HepG2 (cell line): ENCODE measurements around the gene TUBGCP4. TPM values are rescaled to one million over a fixed set of nuclear protein-coding genes. Genes with fewer than 3 reads are reported as not detected.
A peak's percentile ranks its signal among the peaks of the same experiment; 100 is the strongest.

Experiments used
- ARID4A ChIP-seq: sonication (generic); formaldehyde crosslinking; IDR thresholded peaks from 2 replicates; pipeline ENCODE4 v1.5.0; 2020; ENCODE audit warnings: mild to moderate bottlenecking, missing genetic modification reagents, borderline replicate concordance
- FOSL2 ChIP-seq: sonication (generic); formaldehyde crosslinking; IDR thresholded peaks from 2 replicates; pipeline ENCODE4 v1.4.0; 2020; ENCODE audit warnings: missing genetic modification reagents
- HOXA7 ChIP-seq: sonication (generic); formaldehyde crosslinking; IDR thresholded peaks from 2 replicates; pipeline ENCODE4 v1.8.1; 2022; ENCODE audit warnings: mild to moderate bottlenecking, missing genetic modification reagents, moderate library complexity
- IRX3 ChIP-seq: sonication (generic); formaldehyde crosslinking; IDR thresholded peaks from 2 replicates; pipeline ENCODE4 v1.8.1; 2023; ENCODE audit warnings: mild to moderate bottlenecking, low read depth, missing genetic modification reagents, borderline replicate concordance
- PHF20 ChIP-seq: sonication (generic); formaldehyde crosslinking; IDR thresholded peaks from 2 replicates; pipeline ENCODE4 v1.5.0; 2020; ENCODE audit warnings: mild to moderate bottlenecking, missing genetic modification reagents
- PITX1 ChIP-seq: sonication (generic); formaldehyde crosslinking; IDR thresholded peaks from 2 replicates; pipeline ENCODE4 v1.5.1; 2020; ENCODE audit warnings: mild to moderate bottlenecking, missing genetic modification reagents
- RBM39 ChIP-seq: fragments of 200-400 bp; formaldehyde crosslinking; IDR thresholded peaks from one replicate; pipeline ENCODE4 v1.6.1; 2018; ENCODE audit warnings: antibody characterized with exemption, mild to moderate bottlenecking, low read depth, low read length; ENCODE audit not compliant: poor library complexity, severe bottlenecking
- SIX1 ChIP-seq: sonication (generic); formaldehyde crosslinking; IDR thresholded peaks from 2 replicates; pipeline ENCODE4 v1.4.0; 2020; ENCODE audit warnings: missing genetic modification reagents, borderline replicate concordance
- TAF15 ChIP-seq: fragments of 200-400 bp; formaldehyde crosslinking; IDR thresholded peaks from one replicate; pipeline ENCODE4 v1.6.1; 2018; ENCODE audit warnings: mild to moderate bottlenecking, low read depth, low read length; ENCODE audit not compliant: poor library complexity, severe bottlenecking
- ZFX ChIP-seq: sonication (generic); formaldehyde crosslinking; IDR thresholded peaks from 2 replicates; pipeline ENCODE4 v1.4.0; 2020; ENCODE audit warnings: mild to moderate bottlenecking, low read depth, missing genetic modification reagents, moderate library complexity
- ZNF136 ChIP-seq: sonication (generic); formaldehyde crosslinking; IDR thresholded peaks from 2 replicates; pipeline ENCODE4 v1.8.1; 2022; ENCODE audit warnings: low read depth, mild to moderate bottlenecking, moderate library complexity, missing genetic modification reagents
- ZNF224 ChIP-seq: sonication (generic); formaldehyde crosslinking; IDR thresholded peaks from 2 replicates; pipeline ENCODE4 v1.5.0; 2020; ENCODE audit warnings: mild to moderate bottlenecking, missing genetic modification reagents
- ZNF234 ChIP-seq: sonication (generic); formaldehyde crosslinking; conservative IDR thresholded peaks from 2 replicates; pipeline ENCODE4 v1.5.1; 2020; ENCODE audit warnings: mild to moderate bottlenecking, missing genetic modification reagents
- ZNF350 ChIP-seq: sonication (generic); formaldehyde crosslinking; IDR thresholded peaks from 2 replicates; pipeline ENCODE4 v1.4.0; 2020; ENCODE audit warnings: mild to moderate bottlenecking, low read depth, missing genetic modification reagents, borderline replicate concordance
- ZNF512B ChIP-seq: sonication (generic); formaldehyde crosslinking; IDR thresholded peaks from 2 replicates; pipeline ENCODE4 v1.5.1; 2020; ENCODE audit warnings: missing genetic modification reagents, mild to moderate bottlenecking, borderline replicate concordance
- ZNF775 ChIP-seq: sonication (generic); formaldehyde crosslinking; IDR thresholded peaks from 2 replicates; pipeline ENCODE4 v1.4.0; 2020; ENCODE audit warnings: missing genetic modification reagents, mild to moderate bottlenecking, moderate library complexity, borderline replicate concordance
- ZNF800 ChIP-seq: sonication (generic); formaldehyde crosslinking; IDR thresholded peaks from 2 replicates; pipeline ENCODE4 v1.4.0; 2020; ENCODE audit warnings: missing genetic modification reagents
- ZNF841 ChIP-seq: sonication (generic); formaldehyde crosslinking; IDR thresholded peaks from 2 replicates; pipeline ENCODE4 v1.8.1; 2023; ENCODE audit warnings: missing genetic modification reagents, borderline replicate concordance
- polyA plus RNA-seq, 8 experiments: library from polyadenylated mRNA; depleted of rRNA in 3 of 8; stranded (reverse) in 7 of 8; unstranded in 1 of 8; fragments of >200 nt; fragmentation: Illumina TruSeq in 4 of 8; extraction: Trizol in 4 of 8; gene quantifications; 2 replicates each; pipeline versions ENCODE4 v1.2.1 to v1.2.3, GENCODE V29; 2011 to 2016; ENCODE audit warnings: low read depth in 4 of 8, missing spikeins in 1 of 8, mixed read lengths in 1 of 8; ENCODE audit not compliant: insufficient read depth in 1 of 8
- total RNA-seq, 5 experiments: library from RNA; depleted of rRNA; stranded (reverse); fragments of >200 nt; fragmentation: Illumina TruSeq; extraction: Trizol; gene quantifications; 2 replicates each; pipeline ENCODE4 v1.2.3, GENCODE V29; 2016; ENCODE audit warnings: low read depth in 1 of 5

TUBGCP4 gene
- total and polyA plus RNA-seq, 2 of the 13 experiments (the other 11 are each of a cell fraction or from before 2014, with no cell fraction given), result 15.0 to 20.5 TPM

GRCh38 chr15:43329960-43330779 is 40.7 kb upstream of the TUBGCP4 start, which contains the start of gene LCMT2 (continued):
- TF ChIP-seq ARID4A (CRISPR knock-in tag), result peak; percentile 97
- TF ChIP-seq ZNF136 (CRISPR knock-in tag), result no peak
- no peak; the same call in 1 of the 2 replicates for TF ChIP-seq ZNF512B (CRISPR knock-in tag)
- TF ChIP-seq ZNF800, result peak; percentile 98
- TF ChIP-seq SIX1 (CRISPR knock-in tag), result no peak
- peak; percentile 28; the same call in 1 of the 2 replicates for TF ChIP-seq FOSL2 (CRISPR knock-in tag)
- 0 out of 2 replicates have a peak, but pooled peaks have one; percentile 48 for TF ChIP-seq ZNF234 (CRISPR knock-in tag)
- no peak for TF ChIP-seq RBM39
- peak; percentile 47; the same call in 1 of the 2 replicates for TF ChIP-seq PITX1 (CRISPR knock-in tag)
- TF ChIP-seq PHF20 (CRISPR knock-in tag), result peak; percentile 94
- TF ChIP-seq ZNF841 (CRISPR knock-in tag), result no peak
- peak; percentile 72; the same call in 1 of the 2 replicates for TF ChIP-seq ZNF350 (CRISPR knock-in tag)
- peak; percentile 89 for TF ChIP-seq ZFX
- TF ChIP-seq ZNF775 (CRISPR knock-in tag), result no peak
- TF ChIP-seq TAF15, result no peak
- no peak; the same call in none of the 2 replicates for TF ChIP-seq ZNF224 (CRISPR knock-in tag)
- TF ChIP-seq IRX3, result peak; percentile 14; the same call in 1 of the 2 replicates
- no peak for TF ChIP-seq HOXA7 (CRISPR knock-in tag)
